T-helper 22 cell (primary cell): ENCODE data around the gene SHANK3.

ENCODE experiments used
- DNase-seq: peaks from one replicate; pipeline ENCODE4 v3.0.0-alpha.2; 2020; ENCODE audit warnings: low read depth

The SHANK3 gene

GRCh38 chr22:50713571-50714056 is 41.0 kb downstream of the SHANK3 start:
- DNase-seq: no peak

GRCh38 chr22:50714150-50714549 is 41.5 kb downstream of the SHANK3 start:
- DNase-seq: no peak

GRCh38 chr22:50714631-50715179 is 42.1 kb downstream of the SHANK3 start:
- no peak for DNase-seq

- no peak for DNase-seq
Measured at GRCh38 chr22:50715250-50715649, 42.6 kb downstream of the SHANK3 start.

GRCh38 chr22:50715776-50716175 is 43.2 kb downstream of the SHANK3 start:
- DNase-seq: no peak

- no peak for DNase-seq
Measured at GRCh38 chr22:50716290-50717024, 43.8 kb downstream of the SHANK3 start.

GRCh38 chr22:50717709-50718351 is 45.2 kb downstream of the SHANK3 start:
- no peak for DNase-seq

- DNase-seq: no peak
Measured at GRCh38 chr22:50718352-50718709, 45.7 kb downstream of the SHANK3 start.

- DNase-seq: no peak
Measured at GRCh38 chr22:50719814-50720300, 47.2 kb downstream of the SHANK3 start.

GRCh38 chr22:50720301-50721256 is 48.0 kb downstream of the SHANK3 start:
- DNase-seq: no peak

- DNase-seq: no peak
Measured at GRCh38 chr22:50721257-50721844, 48.7 kb downstream of the SHANK3 start.

GRCh38 chr22:50722048-50722701 is 49.6 kb downstream of the SHANK3 start:
- no peak for DNase-seq
